IPS DF 6.9 (cell line): ENCODE measurements around the gene MAGI2.

Experiments
- DNase-seq: peaks from one replicate; pipeline ENCODE4 v3.0.0-alpha.2; 2013; ENCODE audit warnings: low read depth, low spot score
- H3K27ac ChIP-seq: one replicate; pipeline ENCODE4 v1.5.1; 2013; ENCODE audit warnings: low read length, control low read depth
- H3K27me3 ChIP-seq: 2 replicates; pipeline ENCODE4 v1.6.1; 2013; ENCODE audit warnings: mild to moderate bottlenecking, low read length; ENCODE audit not compliant: control insufficient read depth, insufficient read depth
- H3K36me3 ChIP-seq: 2 replicates; pipeline ENCODE4 v1.6.1; 2013; ENCODE audit warnings: low read length; ENCODE audit not compliant: control insufficient read depth, insufficient read depth
- H3K4me1 ChIP-seq: 2 replicates; pipeline ENCODE4 v1.6.1; 2013; ENCODE audit warnings: low read length; ENCODE audit not compliant: control insufficient read depth, insufficient read depth
- H3K4me3 ChIP-seq: 2 replicates; pipeline ENCODE4 v1.5.1; 2013; ENCODE audit warnings: mild to moderate bottlenecking, low read length
- H3K9me3 ChIP-seq: 2 replicates; pipeline ENCODE4 v1.6.1; 2013; ENCODE audit warnings: low read length, inconsistent platforms; ENCODE audit not compliant: control insufficient read depth, insufficient read depth
- WGBS: extraction: QIAGEN DNeasy Blood & Tissue Kit; methylation state at CpG from one replicate; pipeline ENCODE4 v1.1.7; 2013; ENCODE audit warnings: mixed read lengths, missing lambda C conversion rate; ENCODE audit not compliant: insufficient read length, insufficient coverage; 5-methylcytosine and 5-hydroxymethylcytosine counted together

MAGI2 gene

GRCh38 chr7:78043159-78043558 is 1410.3 kb downstream of the MAGI2 start:
- peaks cover 2% of the 10 kb centered on the region; the same call in 1 of the 2 replicates for H3K4me1 ChIP-seq
- H3K9me3 ChIP-seq = no peaks in the 10 kb centered on the region
- no CpG with 5 or more reads among the region's 2 CpGs for WGBS
- no peak overlapping the region for H3K4me3 ChIP-seq
- DNase-seq = no peak
- H3K27me3 ChIP-seq = no peaks in the 10 kb centered on the region
- no peaks in the 10 kb centered on the region for H3K36me3 ChIP-seq
- H3K27ac ChIP-seq = no peak overlapping the region

GRCh38 chr7:78041423-78041822 is 1412.0 kb downstream of the MAGI2 start:
- Histone ChIP-seq H3K36me3 (no peaks in the 10 kb centered on the region), H3K27me3 (no peaks in the 10 kb centered on the region), H3K9me3 (no peaks in the 10 kb centered on the region), H3K4me1 (peaks cover 5% of the 10 kb centered on the region), H3K27ac (no peak overlapping the region), H3K4me3 (no peak overlapping the region)
- WGBS = no CpG with 5 or more reads among the region's 3 CpGs
- no peak for DNase-seq

GRCh38 chr7:78039790-78040776 is 1413.4 kb downstream of the MAGI2 start:
- DNase-seq = peak; percentile 61

GRCh38 chr7:78038465-78039080 is 1414.9 kb downstream of the MAGI2 start:
- no peak overlapping the region for H3K4me3 ChIP-seq
- no peaks in the 10 kb centered on the region for H3K9me3 ChIP-seq
- H3K27ac ChIP-seq = no peak overlapping the region
- 100% methylated on average over 1 of the region's 7 CpGs for WGBS
- peaks cover 5% of the 10 kb centered on the region for H3K4me1 ChIP-seq
- DNase-seq = no peak
- no peaks in the 10 kb centered on the region for H3K27me3 ChIP-seq
- no peaks in the 10 kb centered on the region for H3K36me3 ChIP-seq

More at GRCh38 chr7:78039790-78040776, 1413.4 kb downstream of the MAGI2 start:
- Histone ChIP-seq H3K27me3 (no peaks in the 10 kb centered on the region), H3K4me3 (no peak overlapping the region), H3K4me1 (peaks cover 5% of the 10 kb centered on the region), H3K27ac (no peak overlapping the region), H3K36me3 (no peaks in the 10 kb centered on the region), H3K9me3 (no peaks in the 10 kb centered on the region)
- WGBS = no CpG with 5 or more reads among the region's 40 CpGs

- Histone ChIP-seq H3K9me3 (no peaks in the 10 kb centered on the region), H3K36me3 (no peaks in the 10 kb centered on the region), H3K4me3 (no peak overlapping the region), H3K27me3 (no peaks in the 10 kb centered on the region), H3K4me1 (peaks cover 5% of the 10 kb centered on the region), H3K27ac (no peak overlapping the region)
- WGBS = no CpG with 5 or more reads among the region's 4 CpGs
- no peak for DNase-seq
Measured at GRCh38 chr7:78037603-78038002, 1415.9 kb downstream of the MAGI2 start.

GRCh38 chr7:78033410-78033809 is 1420.1 kb downstream of the MAGI2 start:
- H3K9me3 ChIP-seq = no peaks in the 10 kb centered on the region
- no peak overlapping the region for H3K4me3 ChIP-seq
- no peak overlapping the region for H3K27ac ChIP-seq
- no peaks in the 10 kb centered on the region for H3K27me3 ChIP-seq
- 0 out of 2 replicates have a peak, but pooled peaks cover 3% of the 10 kb centered on the region for H3K36me3 ChIP-seq
- WGBS = no CpG with 5 or more reads among the region's 1 CpG
- no peak for DNase-seq
- H3K4me1 ChIP-seq = peaks cover 7% of the 10 kb centered on the region

GRCh38 chr7:78026492-78026891 is 1427.0 kb downstream of the MAGI2 start:
- no peak overlapping the region for H3K4me3 ChIP-seq
- no peak overlapping the region for H3K27ac ChIP-seq
- 0 out of 2 replicates have a peak, but pooled peaks cover 4% of the 10 kb centered on the region for H3K4me1 ChIP-seq
- H3K36me3 ChIP-seq = 0 out of 2 replicates have a peak, but pooled peaks cover 3% of the 10 kb centered on the region
- H3K9me3 ChIP-seq = no peaks in the 10 kb centered on the region
- H3K27me3 ChIP-seq = no peaks in the 10 kb centered on the region
- DNase-seq = no peak
- WGBS = no CpG with 5 or more reads among the region's 5 CpGs

- Histone ChIP-seq H3K36me3 (no peaks in the 10 kb centered on the region), H3K27ac (no peak overlapping the region), H3K9me3 (no peaks in the 10 kb centered on the region), H3K27me3 (no peaks in the 10 kb centered on the region), H3K4me3 (no peak overlapping the region), H3K4me1 (0 out of 2 replicates have a peak, but pooled peaks cover 2% of the 10 kb centered on the region)
- no peak for DNase-seq
- WGBS = no CpG with 5 or more reads among the region's 2 CpGs
Measured at GRCh38 chr7:78024591-78024990, 1428.9 kb downstream of the MAGI2 start.

- Histone ChIP-seq H3K9me3 (no peaks in the 10 kb centered on the region), H3K27ac (no peak overlapping the region), H3K4me1 (0 out of 2 replicates have a peak, but pooled peaks cover 2% of the 10 kb centered on the region), H3K36me3 (no peaks in the 10 kb centered on the region), H3K27me3 (peaks cover 2% of the 10 kb centered on the region; the same call in 1 of the 2 replicates), H3K4me3 (no peak overlapping the region)
- DNase-seq = no peak
- no CpG with 5 or more reads among the region's 4 CpGs for WGBS
Measured at GRCh38 chr7:78023191-78023590, 1430.3 kb downstream of the MAGI2 start.

- H3K4me3 ChIP-seq = no peak overlapping the region
- no peaks in the 10 kb centered on the region for H3K9me3 ChIP-seq
- H3K27ac ChIP-seq = no peak overlapping the region
- no peaks in the 10 kb centered on the region for H3K36me3 ChIP-seq
- peaks cover 2% of the 10 kb centered on the region; the same call in 1 of the 2 replicates for H3K27me3 ChIP-seq
- no peak for DNase-seq
- WGBS = no CpG with 5 or more reads among the region's 1 CpG
- H3K4me1 ChIP-seq = 0 out of 2 replicates have a peak, but pooled peaks cover 2% of the 10 kb centered on the region
Measured at GRCh38 chr7:78022165-78022564, 1431.3 kb downstream of the MAGI2 start.
